Activated T-helper 9 cell treated with anti-CD3 and anti-CD28 coated beads, Interleukin-2, amount 50 U/mL, for 16 hours (primary cell): ENCODE data around the gene PLEKHJ1.

Experiments
- DNase-seq: peaks from one replicate; pipeline ENCODE4 v3.0.0-alpha.2; 2020; ENCODE audit warnings: low read depth

PLEKHJ1 gene

GRCh38 chr19:2269244-2270156, 33.4 kb upstream of the PLEKHJ1 start:
- DNase-seq = peak; percentile 98

- DNase-seq = no peak
Observed at GRCh38 chr19:2268861-2269243, 32.7 kb upstream of the PLEKHJ1 start.

- no peak for DNase-seq
Observed at GRCh38 chr19:2268480-2268830, 32.3 kb upstream of the PLEKHJ1 start.

DNA sequence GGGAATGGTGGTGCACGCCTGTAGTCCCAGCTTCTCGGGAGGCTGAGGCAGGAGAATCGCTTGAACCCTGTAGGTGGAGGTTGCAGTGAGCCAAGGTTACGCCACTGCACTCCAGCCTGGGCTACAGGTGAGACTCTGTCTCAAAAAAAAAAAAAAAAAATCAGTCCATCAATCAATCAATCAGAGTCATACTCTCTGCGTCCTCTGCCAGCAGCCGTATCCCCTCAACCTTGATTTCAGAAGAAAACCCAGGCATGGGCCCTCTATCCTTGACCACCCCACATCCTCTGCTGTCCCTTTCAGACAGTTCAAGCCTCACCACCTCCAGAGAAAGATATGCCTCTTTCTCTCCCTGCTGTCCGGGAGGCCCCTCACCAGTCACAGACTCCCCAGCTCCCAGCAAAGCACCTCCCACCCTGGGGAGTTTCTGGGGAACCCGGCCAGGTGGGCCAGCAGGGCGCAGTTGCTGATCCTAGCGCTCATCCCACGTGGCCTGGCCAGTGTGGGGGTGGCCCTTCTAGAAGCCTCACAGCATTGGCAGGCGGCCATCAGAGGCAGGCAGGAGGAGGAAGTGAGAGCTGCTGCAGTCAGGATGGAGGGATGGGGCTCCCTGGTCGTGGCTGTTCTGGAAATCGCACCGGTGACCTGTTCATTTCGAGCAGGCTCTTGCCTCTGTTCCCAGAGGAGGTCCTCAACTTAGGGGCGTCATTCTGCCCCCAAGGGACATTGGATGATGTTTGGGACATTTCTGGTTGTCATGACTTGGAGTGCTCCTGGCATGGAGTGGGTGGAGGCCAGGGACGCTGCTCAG, 30.3 kb upstream of the PLEKHJ1 start:
- DNase-seq = no peak

GRCh38 chr19:2261438-2262172, 25.5 kb upstream of the PLEKHJ1 start:
- no peak for DNase-seq

GRCh38 chr19:2260341-2260805, 24.2 kb upstream of the PLEKHJ1 start:
- no peak for DNase-seq

DNA sequence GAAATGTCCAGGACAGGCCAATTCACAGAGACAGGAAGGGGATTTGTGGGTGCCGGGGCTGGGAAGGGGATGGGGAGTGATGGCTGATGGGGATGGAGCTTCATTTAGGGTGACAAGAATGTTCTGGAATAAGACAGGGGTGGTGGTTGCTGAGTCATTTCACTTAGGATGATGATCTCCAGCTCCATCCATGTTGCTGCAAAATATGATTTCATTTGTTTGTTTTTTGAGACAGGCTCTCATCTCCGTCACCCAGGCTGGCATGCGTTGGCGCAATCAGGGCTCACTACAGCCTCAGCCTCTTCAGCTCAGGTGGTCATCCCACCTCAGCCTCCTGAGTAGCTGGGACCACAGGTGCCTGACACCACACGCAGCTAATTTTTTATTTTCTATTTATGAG, 23.2 kb upstream of the PLEKHJ1 start:
- no peak for DNase-seq

DNA sequence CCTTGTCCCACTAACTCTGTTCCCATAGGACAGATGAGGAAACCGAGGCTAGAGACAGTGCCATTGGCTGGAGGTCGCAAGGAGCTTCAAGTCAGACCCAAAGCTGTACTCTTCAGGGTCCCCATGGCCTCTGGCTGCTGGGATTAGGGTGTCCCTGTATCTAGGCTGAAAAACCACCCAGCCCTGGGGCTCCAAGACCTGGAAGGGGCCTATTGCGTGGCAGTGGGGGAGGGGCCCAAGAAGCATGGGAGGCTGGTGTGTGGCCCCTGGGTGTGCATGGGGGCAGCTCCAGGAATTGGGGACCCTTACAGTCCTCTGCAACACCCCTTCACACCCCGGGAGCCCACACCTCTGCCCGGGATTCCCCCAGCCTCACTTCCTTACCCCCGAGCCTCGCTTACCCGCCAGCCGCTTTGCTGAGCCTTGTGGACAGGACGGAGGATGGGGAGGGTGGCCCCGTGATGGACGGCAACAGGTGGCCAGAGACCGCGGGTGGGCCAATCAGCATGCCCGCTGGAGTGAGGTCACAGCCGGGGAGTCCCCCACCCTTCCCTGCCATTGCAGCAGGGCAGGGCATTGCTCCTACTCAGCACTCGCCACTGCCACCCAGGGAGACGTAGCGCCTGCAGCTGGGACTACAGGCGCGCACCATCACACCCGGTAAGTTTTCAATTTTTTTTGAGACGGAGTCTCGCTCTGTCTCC, 20.0 kb upstream of the PLEKHJ1 start, which contains the start of gene JSRP1:
Gene JSRP1 (minus strand): TSS at position 436 of the 704 bp plus-strand sequence. CDS start 1,103 bp downstream, outside the sequence.
- no peak for DNase-seq

- DNase-seq = no peak
Observed at GRCh38 chr19:2255112-2255845, 19.1 kb upstream of the PLEKHJ1 start.

GRCh38 chr19:2254064-2254872, 18.1 kb upstream of the PLEKHJ1 start:
- DNase-seq = no peak

DNA sequence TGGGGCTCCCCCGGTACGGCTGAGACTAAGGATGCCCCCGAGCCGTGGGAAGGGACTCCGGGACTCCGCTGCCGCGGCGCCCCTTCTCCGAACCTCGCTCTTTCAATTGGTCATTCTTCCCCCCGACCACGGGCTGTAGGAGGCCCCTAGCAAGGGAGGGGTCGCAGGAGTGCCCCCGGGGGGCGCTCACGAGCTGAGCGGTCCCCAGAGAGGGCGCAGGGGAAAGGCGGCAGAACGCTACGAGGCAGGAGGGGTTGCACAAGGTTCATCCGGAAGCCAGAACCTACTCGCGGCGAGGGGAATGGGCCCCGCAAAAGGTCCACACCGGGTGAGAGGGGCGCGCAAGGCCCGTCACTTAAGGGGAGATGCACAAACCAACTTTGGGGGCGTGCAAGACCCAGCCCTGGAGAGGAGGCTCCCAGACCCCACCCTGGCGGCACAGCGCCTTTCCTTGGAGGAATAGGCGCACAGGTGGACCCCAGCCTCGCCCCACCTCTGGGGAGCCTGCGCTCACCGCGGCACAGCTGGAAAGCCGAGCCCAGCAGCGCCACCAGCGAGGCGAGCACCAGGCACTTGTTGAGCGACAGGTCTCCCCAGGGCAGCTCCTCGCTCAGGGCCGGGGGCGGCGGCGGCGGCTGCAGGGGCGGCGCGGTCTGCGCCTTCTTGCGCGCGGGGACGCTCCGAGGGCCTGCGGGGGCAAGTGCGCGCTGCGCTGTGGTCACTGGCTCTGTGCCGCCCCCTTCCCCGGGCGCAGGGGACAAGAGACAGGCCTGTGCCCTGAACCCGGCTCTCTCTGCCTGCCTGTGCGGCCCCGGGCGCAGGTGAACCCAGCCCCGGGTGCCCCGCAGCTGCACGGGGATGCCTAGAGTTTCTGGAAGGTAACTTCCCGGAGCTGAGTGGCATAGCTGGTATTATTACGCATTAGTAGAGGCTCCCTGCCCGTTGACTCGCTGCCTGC, 17.3 kb upstream of the PLEKHJ1 start:
- no peak for DNase-seq

DNA sequence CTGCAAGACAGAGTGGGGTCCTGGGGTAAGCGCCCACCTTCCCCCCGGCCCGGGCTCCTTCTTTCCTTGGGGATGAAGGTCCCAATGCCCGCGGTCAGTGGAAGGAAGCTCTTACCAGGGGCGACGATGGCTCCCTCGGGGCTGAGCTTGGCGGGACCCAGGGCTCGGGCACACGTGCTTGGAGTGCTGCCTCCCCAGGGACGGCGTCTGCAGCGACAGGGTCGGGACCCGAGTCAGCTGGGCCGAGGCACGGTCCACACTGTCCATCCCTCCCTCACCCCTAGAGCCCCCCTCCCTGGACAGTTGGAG, 16.6 kb upstream of the PLEKHJ1 start:
- DNase-seq = no peak

GRCh38 chr19:2252055-2252796, 16.1 kb upstream of the PLEKHJ1 start:
- DNase-seq = no peak

- DNase-seq = no peak
Observed at GRCh38 chr19:2251106-2252054, 15.3 kb upstream of the PLEKHJ1 start.

GRCh38 chr19:2250766-2251105, 14.6 kb upstream of the PLEKHJ1 start:
- no peak for DNase-seq

- DNase-seq = no peak
Observed at GRCh38 chr19:2249880-2250765, 14.0 kb upstream of the PLEKHJ1 start.
